Subcutaneous adipose tissue (tissue), 4 donors: ENCODE data around the gene EVC2. TPM values are rescaled to one million over a fixed set of nuclear protein-coding genes. Genes with fewer than 3 reads are reported as not detected.

Experiments
- CTCF ChIP-seq: fragments of 450-650 bp; IDR thresholded peaks from one replicate; pipeline ENCODE4 v1.5.1; 2016; ENCODE audit warnings: low read depth, mild to moderate bottlenecking, control low read depth, antibody characterized with exemption, moderate library complexity
- total RNA-seq, 4 donors: library from RNA; depleted of rRNA; stranded (reverse); fragments of >200 nt; gene quantifications; one replicate each; pipeline ENCODE4 v1.1.0, GENCODE V29; 2016

EVC2 gene
- total RNA-seq, 4 donors from 2014 or later, result 8.2 to 23.1 (median 13.7) TPM

DNA sequence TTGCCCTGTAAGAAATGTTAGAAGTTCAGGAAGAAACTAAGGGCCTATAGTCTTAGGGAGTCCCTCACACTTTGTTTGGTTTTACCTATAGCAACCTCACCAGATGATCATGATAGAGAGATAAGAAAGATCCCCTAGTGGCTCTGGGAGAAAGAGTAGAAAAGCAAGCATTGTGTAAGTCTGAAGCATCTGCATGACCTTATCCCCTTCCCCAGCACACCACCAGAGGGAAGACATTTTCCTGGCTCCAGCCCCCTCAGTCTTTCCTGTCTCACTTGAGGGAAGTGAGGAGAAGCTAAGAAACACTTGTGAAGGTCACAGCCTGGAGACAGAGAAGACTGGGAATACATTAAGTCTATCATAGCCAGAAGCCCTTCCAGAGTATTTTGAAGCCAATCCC, 154.0 kb downstream of the EVC2 start:
- TF ChIP-seq CTCF, result no peak

GRCh38 chr4:5553801-5554200, 154.6 kb downstream of the EVC2 start:
- TF ChIP-seq CTCF, result no peak

DNA sequence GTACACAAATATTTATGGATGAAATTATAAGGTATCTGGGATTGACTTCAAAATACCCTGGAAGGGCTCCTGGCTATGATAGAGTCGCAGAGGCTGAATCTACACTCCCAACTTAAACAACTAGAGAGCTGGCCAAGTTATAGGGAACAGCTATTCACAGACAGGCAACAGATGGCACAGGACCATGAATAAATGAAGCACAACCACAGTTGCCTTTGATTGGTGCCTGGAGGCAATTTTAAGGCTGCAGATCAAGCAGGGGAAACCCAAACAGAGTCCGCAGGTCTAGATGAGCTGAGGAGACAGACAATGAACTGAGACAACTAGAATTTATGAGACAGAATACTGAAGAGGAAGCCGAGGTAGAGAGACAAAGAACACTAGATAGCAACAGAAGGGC, 155.9 kb downstream of the EVC2 start:
- TF ChIP-seq CTCF, result no peak

DNA sequence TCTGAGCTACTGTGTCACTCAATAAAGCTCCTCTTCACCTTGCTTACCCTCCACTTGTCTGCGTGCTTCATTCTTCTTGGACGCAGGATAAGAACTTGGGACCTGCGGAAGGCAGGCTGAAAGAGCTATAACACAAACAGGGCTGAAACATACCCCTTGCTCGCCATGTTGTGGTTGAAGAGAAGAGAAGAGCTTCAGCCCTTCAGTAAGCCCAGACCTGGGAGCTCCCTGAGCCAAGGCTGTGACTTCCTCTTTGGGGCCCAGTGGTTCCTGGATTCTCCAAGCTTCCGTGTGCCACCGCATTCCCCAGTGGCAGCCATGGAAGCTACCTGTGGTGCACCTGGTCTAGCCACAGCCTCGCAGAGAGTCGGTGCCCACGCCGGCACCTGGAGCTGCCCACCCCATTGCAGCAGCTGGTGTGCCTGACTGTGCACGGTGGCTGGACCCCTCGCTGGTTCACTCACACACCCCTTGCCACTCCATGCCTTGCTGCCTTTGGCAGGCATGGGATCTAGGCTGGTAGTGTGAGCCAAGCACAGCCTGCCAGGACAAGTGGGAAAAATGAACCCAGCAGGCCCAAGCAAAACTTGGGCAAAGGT, 160.6 kb downstream of the EVC2 start:
- TF ChIP-seq CTCF, result no peak

- TF ChIP-seq CTCF, result no peak
Observed at GRCh38 chr4:5545271-5545670, 163.1 kb downstream of the EVC2 start.

DNA sequence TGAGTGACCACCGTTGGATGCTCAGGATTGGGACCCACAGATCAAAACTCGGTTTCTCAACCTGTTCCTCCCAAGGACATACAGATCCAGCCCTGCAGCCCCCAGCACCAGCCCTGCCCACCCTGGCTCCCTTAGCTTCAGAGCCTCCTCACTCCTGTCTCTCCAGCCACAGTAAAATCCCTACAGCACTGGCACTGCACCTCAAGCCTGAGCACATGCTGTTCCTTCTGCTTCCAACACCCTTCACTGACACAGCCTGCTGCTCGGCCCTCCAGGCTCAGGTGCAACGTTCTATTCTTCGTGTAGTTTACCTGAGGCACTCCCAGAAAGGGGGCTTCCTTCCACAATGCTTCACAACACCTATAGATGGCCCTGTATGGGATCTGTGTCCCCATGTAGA, 163.6 kb downstream of the EVC2 start:
- no peak for TF ChIP-seq CTCF

DNA sequence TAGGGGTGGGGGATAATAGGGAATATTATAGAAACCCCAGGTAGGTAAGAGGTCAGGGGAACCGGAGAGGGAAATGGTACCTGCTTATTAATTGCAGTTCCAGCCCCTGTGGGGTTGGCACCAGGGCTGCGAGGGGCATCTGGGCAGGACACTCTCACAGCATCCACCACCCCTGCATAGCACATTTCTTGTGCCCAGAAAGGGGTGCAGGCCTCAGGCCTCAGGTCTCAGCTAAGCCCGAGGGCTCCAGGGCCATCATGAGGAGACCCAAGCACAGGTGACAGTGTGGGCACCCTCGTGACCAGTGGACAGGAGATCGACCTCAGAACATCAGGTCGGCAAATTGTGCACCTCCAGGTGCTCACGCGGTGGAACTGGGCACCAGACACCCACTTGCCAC, 164.7 kb downstream of the EVC2 start:
- no peak for TF ChIP-seq CTCF
